ENCODE measurements around the gene ZDHHC3.
"Not testable (repeated sequence)": the region's sequence is repeated elsewhere in the genome, so short reads cannot be mapped to it uniquely, and the experiment has no call there.

The ZDHHC3 gene

GRCh38 chr3:44995142-44995770, 19.3 kb upstream of the ZDHHC3 start:
- no peak for DNase-seq (ENCODE audit: low read depth in 3 of 3)

DNA sequence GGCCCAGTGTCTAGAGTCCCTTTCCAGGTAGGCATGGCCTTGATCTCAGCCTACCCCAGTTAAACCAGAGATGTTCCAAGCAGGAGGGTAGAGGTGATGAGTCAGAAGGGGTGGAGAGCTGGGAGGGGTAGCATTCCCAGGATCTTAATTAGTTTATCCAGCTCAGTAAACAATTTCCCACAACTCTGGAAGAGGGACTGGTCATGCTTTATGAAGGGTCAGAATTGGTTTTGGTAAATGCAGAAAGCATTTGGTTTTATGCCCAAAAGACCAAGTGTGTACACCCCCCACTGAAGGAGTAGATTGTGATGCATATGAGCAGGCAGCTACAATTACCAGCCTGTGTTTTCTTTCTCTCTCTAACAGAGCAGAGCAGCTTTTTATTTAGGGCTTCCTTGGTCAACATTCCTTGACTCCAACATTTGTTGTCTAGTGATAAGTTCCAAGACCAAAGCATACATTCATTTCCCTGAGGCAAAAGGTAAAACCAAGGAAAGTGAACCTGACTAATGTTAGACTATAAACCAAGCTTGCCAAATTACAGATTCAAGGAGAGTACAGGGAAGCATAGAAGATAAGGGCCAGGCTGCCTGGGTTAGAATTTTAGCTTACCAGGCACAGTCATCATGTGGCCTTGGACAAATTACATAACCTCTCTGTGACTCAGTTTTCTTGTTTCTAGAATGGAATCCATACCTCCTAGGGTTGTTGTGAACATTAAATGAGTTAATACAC, 17.7 kb upstream of the ZDHHC3 start:
- DNase-seq (ENCODE audit: low read depth in 3 of 3): no peak

DNA sequence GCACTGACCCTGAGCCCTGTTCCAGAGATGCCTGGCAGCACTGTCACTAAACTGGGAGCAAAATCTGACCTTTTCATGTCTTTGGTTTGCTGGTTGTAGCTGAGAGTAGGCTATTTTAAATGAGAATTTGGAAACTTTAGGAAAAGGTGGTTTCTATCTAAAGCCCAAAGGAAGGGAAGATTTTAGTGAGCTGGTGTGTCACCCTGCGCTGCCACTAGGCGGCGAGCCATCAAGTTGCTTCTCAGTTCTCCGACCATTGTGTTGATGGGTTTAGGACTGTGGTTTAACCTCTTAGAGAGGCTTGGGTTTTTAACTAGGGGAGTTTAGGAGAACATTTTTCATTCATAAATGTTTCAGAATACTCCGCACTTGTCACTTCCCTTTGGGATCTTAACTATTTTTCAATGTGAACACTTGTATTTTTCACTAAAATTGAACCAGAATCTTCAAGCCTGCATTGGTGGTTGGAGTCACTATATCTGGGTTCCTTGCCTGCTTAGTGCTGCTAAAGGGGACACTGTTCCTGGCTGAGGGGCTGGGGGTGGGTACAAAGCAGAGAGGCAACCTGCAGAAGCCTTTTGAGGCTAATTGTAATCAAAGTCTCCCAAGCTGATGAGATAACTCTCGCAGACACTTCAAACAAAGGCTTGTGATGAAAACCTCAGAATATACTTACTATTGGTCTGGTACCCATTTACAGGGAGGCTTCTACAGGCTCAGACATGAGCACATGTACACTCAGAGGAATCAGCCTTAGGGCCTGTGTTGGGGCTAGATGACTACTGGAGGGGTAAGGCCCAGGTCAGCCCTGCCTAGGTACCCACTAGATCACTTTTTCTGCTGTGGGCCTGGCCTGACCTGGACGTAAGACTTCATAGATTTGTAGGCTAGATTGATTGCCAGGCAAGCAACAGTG, 16.8 kb upstream of the ZDHHC3 start:
- peak in 1 of 3 experiments; percentile 14 for DNase-seq (ENCODE audit: low read depth in 3 of 3)

DNA sequence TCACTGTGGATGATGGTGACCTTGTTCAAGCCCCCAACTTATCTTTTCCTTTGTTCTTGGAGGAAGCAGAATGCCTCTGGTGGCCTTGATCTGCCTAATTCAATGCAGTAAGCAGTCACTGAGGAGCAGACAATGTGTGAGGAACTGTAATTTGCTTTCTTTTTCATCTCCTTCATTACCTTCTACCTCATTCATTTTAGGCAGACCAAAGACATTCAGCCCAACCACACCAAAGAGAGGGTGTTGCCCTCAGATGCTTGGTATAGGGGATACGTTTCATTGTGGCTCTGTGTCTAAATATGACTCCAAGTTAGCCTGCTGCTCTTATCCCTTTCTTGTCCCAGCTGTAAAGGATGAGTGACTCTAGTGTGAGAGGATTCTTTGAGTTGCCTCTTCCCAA, 15.4 kb upstream of the ZDHHC3 start:
- DNase-seq (ENCODE audit: low read depth in 3 of 3): no peak

GRCh38 chr3:44989636-44990373, 13.8 kb upstream of the ZDHHC3 start:
- no peak for DNase-seq (ENCODE audit: low read depth in 3 of 3)

DNA sequence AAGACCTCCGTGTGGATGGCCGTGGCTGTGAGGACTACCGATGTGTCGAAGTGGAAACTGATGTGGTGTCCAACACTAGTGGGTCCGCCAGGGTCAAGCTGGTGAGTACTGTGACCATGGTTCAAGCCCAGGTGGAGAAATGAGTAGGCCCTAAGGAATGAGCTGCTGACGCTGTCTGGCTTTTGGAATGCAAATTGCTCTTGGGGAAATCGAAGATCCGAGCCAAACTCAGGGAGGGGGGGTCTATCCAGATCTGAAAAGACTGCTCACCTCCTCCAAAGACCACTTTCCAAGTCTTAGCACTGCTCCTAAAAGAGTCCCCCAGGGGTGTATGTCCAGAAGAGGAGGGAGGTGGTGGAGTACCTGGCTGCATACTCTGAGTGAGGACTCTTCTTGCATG, 13.2 kb upstream of the ZDHHC3 start:
- DNase-seq (ENCODE audit: low read depth in 3 of 3): no peak

GRCh38 chr3:44988073-44988472, 12.1 kb upstream of the ZDHHC3 start:
- no peak for DNase-seq (ENCODE audit: low read depth in 3 of 3)

GRCh38 chr3:44987332-44987731, 11.4 kb upstream of the ZDHHC3 start:
- no peak for DNase-seq (ENCODE audit: low read depth in 3 of 3)

DNA sequence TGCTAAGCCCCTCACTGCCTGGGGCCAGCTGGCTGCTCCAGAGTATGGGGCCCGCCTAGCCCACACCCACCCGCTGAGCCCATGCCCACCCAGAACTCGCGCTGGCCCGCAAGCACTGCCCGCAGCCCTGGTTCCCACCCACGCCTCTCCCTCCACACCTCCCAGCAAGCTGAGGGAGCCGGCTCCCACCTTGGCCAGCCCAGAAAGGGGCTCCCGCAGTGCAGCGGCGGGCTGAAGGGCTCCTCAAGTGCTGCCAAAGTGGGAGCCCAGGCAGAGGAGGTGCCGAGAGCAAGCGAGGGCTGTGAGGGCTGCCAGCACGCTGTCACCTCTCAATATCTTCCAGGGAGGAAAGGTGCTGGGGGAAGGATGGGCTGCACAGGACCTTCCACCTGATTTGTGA, 10.4 kb upstream of the ZDHHC3 start:
- not testable (repeated sequence) for DNase-seq (ENCODE audit: low read depth in 3 of 3)

- DNase-seq (ENCODE audit: low read depth in 3 of 3): no peak
Measured at GRCh38 chr3:44984335-44984734, 8.4 kb upstream of the ZDHHC3 start.

GRCh38 chr3:44983484-44983941, 7.5 kb upstream of the ZDHHC3 start:
- DNase-seq (ENCODE audit: low read depth in 3 of 3): no peak

GRCh38 chr3:44982817-44983216, 6.8 kb upstream of the ZDHHC3 start:
- no peak for DNase-seq (ENCODE audit: low read depth in 3 of 3)

DNA sequence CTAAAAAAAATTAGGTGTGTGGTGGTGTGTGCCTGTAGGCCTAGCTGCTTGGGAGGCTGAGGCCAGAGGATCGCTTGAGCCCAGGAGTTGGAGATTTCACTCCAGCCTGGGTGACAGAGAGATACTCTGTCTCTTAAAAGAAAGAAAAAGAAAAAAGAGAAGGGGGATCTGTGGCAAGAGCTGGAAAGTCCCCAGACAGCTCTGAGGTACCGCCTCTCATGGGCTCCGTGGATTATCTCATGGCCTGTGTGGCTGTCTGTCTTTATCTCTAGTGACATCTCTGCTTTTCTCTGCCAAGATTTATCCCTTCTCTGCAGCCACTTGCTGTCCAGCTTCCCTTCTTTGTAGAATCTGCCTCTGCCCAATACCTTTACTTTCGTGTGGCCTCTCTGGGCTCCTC, 5.8 kb upstream of the ZDHHC3 start:
- no peak for DNase-seq (ENCODE audit: low read depth in 3 of 3)

DNA sequence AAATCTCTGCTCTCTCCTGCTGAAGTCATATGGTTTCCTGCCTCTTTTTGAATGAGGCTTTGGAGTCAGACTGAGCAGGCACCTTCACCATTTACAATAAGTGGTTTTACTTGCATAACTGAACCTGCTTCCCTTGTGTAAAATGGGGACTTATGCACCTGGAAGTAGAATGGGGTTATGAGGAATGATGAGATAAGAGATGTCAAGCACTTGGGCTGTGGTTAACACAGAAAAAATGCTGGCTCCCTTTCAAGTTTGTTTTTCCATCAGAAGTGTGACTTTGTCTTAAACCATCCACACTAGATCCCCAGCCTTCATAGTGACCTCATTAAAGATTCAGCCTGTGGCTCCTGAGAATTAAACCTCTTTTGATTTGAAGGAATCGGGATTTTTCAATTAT, 5.2 kb upstream of the ZDHHC3 start:
- DNase-seq (ENCODE audit: low read depth in 3 of 3): no peak

GRCh38 chr3:44974416-44974815, 1.6 kb downstream of the ZDHHC3 start:
- DNase-seq (ENCODE audit: low read depth in 3 of 3): no peak

- no peak for DNase-seq (ENCODE audit: low read depth in 3 of 3)
Measured at GRCh38 chr3:44970926-44971490, 5.0 kb downstream of the ZDHHC3 start.

DNA sequence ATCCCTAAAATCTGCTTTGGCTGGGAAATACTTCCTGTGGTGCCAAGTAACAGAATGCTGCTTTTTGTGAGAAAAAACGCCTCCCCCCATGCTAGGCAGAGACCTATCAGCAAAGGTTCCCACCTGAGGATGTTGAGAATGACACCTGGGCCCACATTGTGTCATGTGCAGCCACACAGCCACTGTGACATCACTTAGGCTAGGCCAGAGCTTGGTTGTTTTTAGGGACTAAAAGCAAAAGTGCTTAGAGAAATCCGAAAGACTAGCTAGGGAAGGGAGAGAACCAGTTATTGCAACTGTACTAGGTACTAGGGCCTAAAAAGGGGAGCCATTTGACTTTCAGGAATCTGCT, 6.2 kb downstream of the ZDHHC3 start:
- DNase-seq (ENCODE audit: low read depth in 3 of 3): no peak

GRCh38 chr3:44969154-44969827, 6.7 kb downstream of the ZDHHC3 start:
- no peak for DNase-seq (ENCODE audit: low read depth in 3 of 3)

GRCh38 chr3:44968447-44968858, 7.5 kb downstream of the ZDHHC3 start:
- DNase-seq (ENCODE audit: low read depth in 3 of 3): no peak

DNA sequence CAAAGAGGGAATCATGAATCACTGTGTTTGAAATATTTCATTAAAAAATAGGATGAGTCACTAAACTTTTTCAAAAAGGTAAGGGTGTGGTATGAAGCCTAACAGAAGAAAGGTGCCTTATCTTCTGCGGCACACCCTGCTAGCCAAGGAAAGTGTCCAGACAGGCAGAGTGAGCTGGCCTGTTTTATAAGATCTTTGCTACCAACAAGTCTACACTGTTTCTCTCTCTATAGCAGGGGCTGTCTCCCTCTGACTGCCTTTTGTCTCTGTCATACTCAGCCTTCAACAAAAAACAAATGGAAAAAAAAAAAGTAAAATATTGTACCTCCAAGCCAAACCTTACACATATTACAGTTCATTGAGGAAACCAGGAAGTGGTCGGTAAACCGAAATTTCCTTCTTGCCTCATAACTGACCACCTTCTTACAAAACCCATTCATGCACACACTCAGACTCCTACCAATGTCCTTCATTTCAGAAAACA, 9.1 kb downstream of the ZDHHC3 start:
- DNase-seq (ENCODE audit: low read depth in 3 of 3): no peak

GRCh38 chr3:44965165-44965564, 10.8 kb downstream of the ZDHHC3 start:
- DNase-seq (ENCODE audit: low read depth in 3 of 3): no peak

All from stimulated activated CD4-positive, alpha-beta T cell treated with anti-CD3 and anti-CD28 coated beads, TNF-alpha, amount 100 ng/mL, for 24 hours (primary cell).